Globus pallidus (tissue), 1 donor: ENCODE data around the gene NOTCH3.
A peak's percentile ranks its signal among the peaks of the same experiment; 100 is the strongest.

Experiments used
- DNase-seq: peaks from one replicate; pipeline ENCODE4 v3.0.0-alpha.2; 2015; ENCODE audit warnings: low spot score

The NOTCH3 gene

DNA sequence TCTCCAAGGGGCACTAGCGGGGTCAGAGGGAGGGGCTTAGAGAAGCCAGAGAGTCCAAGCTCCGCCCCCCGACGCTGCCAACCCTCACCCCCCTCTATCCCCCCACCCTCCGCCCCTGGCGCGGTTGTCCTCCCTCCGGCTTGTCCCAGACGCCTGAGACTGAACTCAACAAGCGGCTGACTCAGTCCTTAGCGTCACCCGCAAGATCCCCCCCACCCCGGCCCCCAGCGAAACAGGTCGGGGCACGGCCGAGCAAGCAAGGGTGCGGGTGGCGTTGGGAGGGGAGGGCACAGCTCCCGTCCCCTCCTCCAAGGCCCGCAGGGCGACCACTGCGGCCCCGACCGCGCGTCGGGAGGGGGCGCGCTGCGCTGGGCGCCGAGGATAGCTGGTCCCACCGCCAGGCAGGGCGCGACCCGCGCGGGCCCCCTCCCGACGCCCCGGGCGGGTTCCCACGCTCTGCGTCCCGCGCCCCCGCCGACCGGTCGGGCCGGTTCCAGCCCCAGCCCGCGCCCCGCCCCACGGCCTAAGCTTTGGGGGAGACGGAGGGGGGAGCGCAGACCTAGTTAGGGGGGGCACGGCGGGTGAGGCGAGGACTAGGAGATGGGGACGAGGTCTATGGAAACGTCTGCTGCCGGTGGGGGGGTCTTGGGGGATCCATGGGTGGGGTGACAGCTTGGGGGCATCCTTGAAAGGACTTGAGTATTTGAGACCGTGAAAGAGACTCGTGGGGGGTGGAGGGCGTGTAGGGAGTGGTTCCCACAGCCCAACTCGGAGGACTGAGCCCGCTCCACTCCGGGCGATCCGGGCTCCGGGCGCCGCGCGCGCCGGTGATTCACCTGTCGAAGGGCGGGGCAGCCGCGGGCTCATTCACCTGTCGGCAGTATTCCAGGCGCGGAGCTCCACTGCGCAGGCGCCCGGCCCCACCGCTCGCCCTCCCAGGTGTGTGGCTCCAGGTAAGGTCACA is 5.1 kb downstream of the NOTCH3 start:
- no peak for DNase-seq

DNA sequence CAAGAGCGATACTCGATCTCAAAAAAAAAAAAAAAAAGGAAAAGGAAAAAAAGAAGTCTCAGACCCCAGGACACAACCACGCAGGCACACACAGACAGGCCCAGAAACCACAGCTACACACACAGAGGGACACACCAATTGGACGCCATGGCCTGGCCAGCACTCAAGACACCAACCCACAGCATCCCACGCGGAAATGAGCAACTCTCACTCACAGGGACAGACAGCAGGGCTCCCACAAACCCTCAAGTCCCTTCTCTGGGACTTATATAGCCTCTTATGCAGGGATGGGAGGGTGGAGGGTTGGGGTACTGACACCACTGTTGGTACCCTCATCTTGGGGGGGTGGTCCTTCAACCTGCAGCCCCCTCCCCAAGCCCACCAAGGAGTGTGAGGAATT is 5.9 kb downstream of the NOTCH3 start:
- DNase-seq: no peak

- no peak for DNase-seq
Observed at GRCh38 chr19:15191982-15192381, 8.8 kb downstream of the NOTCH3 start.

DNA sequence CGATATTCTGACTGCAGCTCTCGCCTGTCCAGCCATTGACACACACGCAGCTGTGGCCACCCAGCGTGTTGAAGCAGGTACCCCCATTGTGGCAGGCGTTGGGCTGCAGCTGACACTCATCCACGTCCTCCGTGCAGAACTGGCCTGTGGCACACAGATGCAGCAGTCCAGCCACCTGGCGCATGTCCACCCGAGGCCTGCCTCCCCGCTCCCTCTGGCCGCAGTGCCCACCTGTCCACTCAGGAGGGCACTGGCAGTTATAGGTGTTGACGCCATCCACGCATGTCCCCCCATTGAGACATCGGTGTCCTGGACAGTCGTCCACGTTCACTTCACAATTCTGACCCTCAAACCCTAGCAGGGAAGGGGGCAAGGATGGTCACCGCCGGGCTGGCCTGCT is 9.3 kb downstream of the NOTCH3 start:
- DNase-seq: no peak

DNA sequence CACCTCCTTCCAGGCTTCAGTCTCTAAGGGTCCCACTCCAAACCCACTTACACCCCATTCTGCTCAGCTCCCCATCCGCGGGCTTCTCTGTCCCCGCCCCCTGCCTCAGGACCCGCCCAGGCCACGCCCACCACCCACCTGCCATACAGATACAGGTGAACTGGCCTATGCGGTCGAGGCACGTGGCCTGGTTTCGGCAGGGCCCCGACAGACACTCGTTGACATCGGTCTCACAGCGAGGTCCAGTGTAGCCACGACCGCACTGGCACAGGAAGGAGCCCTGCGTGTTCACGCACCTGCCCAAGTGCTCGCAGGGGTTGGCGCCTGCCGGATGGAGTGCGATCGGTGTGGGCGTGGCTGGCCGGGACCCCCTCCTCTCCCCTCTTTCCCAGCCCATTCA is 11.9 kb downstream of the NOTCH3 start:
- no peak for DNase-seq

DNA sequence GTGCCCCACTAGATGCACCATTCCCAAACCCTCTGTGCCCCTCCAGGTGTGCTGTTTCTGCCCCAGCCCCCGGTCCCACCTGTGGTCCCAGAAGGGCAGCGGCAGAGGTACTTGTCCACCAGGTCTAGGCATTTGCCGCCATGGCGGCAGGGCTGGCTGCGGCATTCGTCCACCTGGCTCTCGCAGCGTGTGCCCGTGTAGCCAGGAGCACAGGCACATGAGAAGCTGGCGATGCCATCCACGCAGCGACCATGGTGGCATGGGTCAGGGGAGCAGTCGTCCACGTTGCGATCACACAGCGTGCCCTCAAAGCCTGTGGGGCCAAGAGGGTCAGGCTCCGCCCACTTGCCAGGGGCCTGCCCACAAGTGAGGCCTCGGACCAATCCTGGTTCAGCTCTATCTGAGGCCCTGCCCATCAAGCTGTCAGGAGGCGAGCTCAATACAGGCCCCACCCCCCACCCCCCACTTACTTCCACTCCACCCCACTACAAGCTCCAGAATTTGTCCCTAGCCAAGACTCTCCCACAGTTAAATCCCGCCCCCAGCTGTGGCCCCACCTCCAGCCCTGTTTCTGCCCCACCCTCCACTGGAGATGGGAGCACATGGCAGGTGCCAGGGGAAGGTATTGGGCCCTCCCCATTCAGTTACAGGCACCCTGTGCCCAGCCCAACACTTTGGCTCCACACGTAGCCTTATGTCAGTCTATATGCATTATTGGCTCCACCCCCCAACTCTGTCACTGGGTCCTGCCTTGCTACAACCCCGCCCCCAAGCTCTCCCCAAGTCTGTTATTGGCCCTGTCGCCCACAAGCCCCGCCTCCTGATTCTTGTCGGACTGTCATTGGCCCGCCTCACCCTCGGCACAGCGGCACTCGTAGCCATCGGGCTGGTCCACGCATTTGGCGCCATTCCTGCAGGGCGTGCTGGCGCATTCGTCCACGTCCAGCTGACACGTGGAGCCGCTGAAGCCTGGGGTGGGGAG is 13.5 kb downstream of the NOTCH3 start:
- no peak for DNase-seq

DNA sequence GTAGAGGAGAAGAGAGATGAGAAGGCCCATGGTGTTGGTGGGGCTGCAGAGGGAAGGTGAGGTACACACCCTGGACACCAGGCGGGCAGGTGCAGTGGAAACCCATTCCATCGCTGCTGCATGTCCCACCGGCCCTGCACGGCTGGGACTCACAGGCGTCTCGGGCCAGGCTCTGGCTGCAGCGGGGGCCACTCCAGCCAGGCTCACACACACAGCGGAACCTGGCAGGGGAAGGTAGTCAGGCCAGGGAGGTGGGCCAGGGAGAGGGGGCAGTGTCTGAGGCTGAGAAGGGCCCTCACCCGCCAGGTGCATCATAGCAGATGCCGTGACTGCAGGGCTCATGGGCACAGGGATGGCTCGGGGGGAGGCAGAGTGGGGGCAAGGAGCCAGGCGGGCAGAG is 15.6 kb downstream of the NOTCH3 start:
- no peak for DNase-seq

GRCh38 chr19:15184776-15185175 is 16.0 kb downstream of the NOTCH3 start:
- no peak for DNase-seq

DNA sequence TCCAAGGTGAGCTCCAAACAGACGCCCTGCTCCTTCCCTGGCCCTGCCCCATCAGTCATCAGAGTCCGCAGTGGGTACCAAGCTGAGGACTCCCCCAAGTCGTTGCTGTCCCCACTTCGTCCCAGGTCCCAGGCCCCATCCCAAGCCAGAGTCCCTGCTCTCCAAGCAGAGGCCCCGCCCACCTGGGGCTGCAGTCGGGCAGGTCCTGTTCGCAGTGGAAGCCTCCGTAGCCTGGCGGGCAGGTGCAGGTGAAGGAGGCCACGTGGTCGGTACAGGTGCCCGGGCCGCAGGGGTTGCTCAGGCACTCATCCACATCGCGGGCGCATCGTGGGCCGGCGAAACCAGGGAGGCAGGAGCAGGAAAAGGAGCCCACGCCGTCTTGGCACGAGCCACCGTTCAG is 19.4 kb downstream of the NOTCH3 start:
- DNase-seq: no peak

DNA sequence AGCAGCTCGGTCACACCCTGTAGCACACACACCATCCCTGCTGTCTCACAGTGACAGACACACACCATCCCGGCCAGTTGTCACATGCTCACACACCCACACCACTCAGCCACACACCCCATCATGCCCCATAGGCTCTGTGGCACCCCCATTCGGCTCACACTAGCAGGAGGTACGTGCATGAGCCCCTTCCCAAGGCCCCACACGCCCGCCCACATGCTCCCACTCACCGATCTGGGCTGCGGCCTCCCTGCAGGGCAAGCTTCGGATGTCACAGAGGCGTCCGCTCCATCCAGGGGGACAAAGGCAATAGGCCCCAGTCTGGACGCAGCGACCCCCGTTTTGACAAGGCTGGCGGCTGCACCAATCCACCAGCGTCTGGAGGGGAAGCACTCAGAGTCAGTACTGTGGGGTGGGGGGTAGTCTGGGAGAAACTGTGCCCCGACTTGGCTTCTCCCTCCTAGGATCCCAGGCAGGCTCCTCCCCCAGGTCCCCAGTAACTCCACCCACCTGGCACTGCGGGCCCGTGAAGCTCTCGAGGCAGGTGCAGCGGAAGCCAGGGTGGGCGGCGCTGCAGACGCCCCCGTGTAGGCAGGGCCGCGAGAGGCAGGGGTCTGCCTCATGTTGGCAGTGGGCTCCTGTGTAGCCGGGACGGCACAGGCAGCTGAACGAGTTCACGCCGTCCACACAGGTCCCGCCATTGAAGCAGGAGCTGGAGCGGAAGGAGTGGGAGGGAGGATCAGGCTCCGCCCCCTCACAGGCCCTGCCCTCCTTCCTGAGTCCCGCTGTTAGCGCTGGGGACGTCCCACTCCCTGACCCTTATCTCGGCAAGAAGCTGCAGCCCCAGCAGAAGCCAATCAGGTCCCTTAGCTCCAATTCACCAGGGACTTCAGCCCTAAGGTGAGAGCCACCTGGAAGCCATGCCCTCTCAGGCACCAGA is 20.1 kb downstream of the NOTCH3 start:
- DNase-seq: no peak

GRCh38 chr19:15178629-15179308 is 22.0 kb downstream of the NOTCH3 start:
- no peak for DNase-seq

- DNase-seq: peak; percentile 45
Observed at GRCh38 chr19:15177269-15178116, 23.3 kb downstream of the NOTCH3 start.

DNA sequence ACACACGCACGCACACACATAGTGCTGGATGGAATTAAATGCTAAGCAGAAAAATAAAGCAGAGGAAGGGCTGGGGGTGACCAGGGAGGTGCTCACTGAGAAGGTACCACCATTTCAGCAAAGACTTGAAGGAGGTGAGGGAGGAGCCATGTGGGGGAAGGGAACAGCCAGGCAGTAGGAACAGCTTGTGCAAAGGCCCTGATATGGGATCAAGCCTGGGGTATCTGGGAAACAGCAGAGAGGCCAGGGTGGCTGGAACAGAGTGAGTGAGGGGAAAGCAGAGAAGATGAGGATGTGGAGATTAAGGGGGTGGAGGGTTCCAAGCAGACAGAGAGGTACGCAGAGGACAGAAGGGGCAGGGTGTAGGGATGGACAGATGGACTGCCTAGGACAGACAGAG is 25.2 kb downstream of the NOTCH3 start:
- no peak for DNase-seq

DNA sequence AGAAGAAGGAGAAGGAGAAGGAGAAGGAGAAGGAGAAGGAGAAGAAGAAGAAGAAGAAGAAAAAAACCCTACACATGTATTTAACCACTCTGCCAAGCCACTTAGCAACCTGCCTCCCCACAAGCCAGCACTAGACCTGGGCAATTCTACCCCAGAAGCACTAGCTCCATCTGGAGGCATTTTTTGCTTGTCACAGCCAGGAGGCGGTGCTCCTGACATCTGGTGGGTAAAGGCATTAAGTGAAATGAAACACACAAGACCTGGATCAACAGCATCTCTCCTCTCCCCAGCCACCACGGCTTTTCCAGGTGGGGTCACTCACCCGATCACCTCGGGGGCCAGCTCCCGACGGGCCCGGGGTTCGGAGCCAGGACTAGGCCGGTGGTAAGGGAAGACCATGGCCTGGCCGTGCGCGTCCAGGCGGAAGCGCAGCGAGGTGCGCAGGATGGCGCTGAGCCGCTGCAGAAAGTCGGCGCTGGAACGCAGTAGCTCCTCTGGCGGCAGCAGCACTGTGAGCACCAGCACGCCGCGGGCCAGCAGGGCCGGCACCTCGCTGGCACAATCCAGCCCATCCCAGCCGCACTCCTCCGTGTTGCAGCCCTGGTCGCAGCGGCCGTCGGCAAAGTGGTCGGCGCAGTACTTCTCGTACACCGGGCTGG is 26.9 kb downstream of the NOTCH3 start:
- DNase-seq: no peak

DNA sequence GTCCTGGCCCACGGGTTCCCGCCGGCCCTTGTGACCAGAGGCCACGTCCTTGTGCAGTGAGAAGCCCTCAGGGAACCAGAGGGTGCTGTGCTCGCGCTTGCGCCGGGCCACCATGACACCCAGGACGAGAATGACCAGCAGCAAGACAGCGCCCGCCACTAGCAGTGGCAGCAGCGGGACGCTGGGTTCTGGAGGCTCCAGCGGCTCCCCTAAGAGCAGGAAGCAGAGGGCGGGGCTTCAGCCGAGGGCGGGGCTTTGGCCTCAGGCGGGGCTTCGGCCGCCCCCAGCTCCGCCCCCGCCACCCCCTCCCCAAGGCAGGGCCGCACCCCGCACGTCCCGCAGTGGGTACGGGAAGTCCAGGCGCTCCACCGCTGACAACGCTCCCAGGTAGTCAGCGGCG is 30.4 kb downstream of the NOTCH3 start:
- DNase-seq: no peak

DNA sequence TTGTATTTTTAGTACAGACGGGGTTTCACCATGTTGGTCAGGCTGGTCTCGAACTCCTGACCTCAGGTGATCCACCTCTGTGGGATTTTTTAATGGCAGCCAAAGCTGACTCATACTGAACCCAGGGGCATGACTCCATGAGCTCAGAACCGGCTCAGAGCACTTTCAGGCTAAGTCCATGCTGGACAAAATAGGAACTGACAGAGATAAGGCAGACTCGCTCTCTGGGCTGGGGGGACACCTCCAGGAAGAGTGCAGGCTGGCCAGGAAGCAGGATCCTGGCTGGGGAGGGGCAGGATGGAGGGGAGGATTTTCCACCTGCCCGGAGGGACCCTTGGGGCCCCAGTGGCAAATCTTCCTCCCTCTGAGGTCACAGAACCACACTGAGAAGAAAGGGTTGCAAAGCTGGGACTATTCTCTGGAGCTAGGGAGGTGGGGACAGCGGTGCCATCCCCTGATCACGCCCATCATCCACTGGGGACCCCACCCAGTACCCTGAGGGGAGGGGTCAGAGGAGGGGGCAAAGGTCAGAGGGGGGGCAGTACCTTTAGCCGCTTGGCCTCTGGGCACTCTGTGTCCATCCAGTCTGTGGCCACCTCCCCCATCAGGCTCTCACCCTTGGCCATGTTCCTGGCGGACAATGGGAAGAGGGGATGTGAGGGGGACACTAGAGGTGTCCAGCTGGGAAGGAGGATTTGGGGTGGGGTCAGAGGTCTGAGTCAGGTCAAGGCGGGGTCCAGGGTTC is 31.1 kb downstream of the NOTCH3 start:
- DNase-seq: no peak

DNA sequence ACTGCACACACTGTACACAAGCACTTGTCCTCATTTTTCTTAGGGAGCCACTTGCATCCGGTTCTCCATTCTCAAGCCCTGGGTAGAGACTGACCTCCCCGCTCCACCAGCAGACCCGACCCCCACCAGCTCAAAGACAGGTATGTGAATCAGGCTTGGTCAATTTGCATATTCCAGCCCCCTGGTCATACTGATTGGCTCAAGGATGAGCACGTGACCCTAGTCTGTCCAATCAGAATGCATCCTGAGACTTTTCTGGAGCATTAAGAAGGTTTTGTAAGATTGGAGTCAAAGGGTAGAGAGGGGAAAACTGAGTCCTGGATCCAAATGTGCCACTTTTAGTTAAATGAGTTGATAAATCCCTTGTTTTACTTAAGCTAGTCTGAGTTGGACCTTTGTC is 34.1 kb downstream of the NOTCH3 start:
- no peak for DNase-seq

DNA sequence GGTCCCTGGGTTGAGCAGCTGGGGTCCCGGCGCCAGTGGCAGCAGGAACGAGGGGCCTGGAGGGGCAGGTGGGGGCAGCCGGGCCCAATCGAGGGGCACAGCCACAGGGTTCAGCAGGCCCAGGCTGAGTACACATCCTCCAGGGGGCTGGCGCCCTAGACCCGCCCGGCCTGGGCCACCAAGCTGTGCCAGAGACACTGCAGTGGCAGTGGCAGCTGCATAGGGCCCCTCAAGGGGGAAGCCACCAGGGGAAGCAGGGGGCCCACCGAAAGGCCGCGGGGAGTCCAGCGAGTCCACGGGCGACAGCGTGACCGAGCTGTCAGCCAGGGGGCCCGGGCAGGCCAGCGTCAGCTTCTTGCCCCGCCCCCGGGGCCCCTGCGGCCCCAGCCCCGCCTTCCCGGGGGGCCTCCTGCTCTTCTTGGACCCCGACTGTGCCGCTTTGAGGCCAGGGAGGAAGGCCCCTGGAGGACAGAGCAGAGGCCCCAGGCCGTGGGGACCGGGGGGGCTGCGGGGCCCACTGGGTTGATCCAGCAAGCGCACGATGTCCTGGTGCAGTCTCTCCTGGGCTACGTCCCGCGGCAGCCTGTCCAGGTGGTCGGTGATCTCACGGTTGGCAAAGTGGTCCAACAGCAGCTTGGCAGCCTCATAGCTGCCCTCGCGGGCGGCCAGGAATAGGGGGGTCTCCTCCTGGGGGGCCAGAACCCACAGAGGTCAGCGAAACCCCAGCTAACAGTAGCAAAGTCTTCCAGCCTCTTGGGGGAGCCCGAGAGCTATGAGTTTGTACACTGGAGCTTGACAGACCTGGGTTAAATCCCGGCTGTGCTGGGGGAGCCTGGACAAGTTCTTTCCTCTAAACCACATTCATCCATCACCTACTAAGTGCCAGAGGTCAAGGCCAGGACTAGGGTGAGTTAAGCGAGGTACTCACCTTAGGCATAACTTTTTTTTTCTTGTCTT is 39.5 kb downstream of the NOTCH3 start:
- DNase-seq: no peak
